ENCODE data around the gene PCMTD2.

PCMTD2 gene

DNA sequence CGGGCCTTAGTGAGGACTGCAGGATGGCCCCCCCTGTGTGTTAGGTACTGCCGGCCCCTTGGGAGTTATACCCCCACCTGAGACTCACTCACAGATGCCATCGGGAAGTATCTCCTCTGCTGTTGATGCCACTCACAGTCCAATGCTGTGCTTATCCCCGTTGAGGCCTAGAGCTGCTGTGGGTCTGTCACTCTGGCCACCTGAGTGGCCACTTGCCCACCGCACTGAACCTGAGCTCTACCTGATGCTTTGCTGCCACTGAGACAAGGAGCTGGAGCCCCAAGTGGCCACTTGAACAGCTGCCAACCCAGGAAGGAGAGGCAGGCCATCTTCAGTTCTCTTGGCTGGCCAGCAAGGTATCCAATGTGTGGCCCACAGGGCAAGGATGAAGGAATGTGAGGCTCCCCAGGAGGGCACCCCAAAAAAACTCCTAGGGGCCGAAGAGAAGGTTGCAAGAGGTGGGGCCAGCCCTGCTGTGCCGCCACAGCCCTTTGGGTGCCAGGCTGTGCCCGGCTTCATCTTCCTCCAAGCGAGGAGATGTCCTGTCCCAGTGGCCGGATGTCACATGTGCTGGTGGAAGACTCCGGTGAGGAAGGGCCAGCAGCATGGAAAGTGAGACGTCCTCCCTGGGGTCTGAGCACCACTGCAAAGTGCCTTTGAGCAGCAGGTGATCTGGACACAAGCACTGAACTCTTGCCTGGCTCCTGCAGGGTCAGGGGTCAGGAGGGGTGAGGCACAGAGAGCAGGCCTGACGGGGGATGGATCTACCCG lies 29.5 kb upstream of the PCMTD2 start:
- TF ChIP-seq TAF1 (IDR thresholded peaks at IDR 0.05; ENCODE audit: borderline replicate concordance, insufficient read depth, low read length) (no peak), POLR2AphosphoS5 (IDR thresholded peaks at IDR 0.05; ENCODE audit: low read depth, low read length) (no peak), FOXP2 (optimal IDR thresholded peaks at IDR 0.05; ENCODE audit: borderline replicate concordance, extremely low read depth, extremely low read length, insufficient read depth) (no peak), SIN3A (IDR thresholded peaks at IDR 0.05; ENCODE audit: borderline replicate concordance, insufficient read depth, low read length) (no peak)
- TF ChIP-seq, protein P1, sequence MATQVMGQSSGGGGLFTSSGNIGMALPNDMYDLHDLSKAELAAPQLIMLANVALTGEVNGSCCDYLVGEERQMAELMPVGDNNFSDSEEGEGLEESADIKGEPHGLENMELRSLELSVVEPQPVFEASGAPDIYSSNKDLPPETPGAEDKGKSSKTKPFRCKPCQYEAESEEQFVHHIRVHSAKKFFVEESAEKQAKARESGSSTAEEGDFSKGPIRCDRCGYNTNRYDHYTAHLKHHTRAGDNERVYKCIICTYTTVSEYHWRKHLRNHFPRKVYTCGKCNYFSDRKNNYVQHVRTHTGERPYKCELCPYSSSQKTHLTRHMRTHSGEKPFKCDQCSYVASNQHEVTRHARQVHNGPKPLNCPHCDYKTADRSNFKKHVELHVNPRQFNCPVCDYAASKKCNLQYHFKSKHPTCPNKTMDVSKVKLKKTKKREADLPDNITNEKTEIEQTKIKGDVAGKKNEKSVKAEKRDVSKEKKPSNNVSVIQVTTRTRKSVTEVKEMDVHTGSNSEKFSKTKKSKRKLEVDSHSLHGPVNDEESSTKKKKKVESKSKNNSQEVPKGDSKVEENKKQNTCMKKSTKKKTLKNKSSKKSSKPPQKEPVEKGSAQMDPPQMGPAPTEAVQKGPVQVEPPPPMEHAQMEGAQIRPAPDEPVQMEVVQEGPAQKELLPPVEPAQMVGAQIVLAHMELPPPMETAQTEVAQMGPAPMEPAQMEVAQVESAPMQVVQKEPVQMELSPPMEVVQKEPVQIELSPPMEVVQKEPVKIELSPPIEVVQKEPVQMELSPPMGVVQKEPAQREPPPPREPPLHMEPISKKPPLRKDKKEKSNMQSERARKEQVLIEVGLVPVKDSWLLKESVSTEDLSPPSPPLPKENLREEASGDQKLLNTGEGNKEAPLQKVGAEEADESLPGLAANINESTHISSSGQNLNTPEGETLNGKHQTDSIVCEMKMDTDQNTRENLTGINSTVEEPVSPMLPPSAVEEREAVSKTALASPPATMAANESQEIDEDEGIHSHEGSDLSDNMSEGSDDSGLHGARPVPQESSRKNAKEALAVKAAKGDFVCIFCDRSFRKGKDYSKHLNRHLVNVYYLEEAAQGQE (IDR thresholded peaks at IDR 0.05; ENCODE audit: insufficient read depth in 1 of 2, low read depth in 2 of 2, low read length in 2 of 2), result no peak

GRCh38 chr20:64226686-64227580 lies 28.6 kb upstream of the PCMTD2 start:
- TF ChIP-seq SIN3A (IDR thresholded peaks at IDR 0.05; ENCODE audit: borderline replicate concordance, insufficient read depth, low read length), result no peak
- TF ChIP-seq, protein P1 (IDR thresholded peaks at IDR 0.05; ENCODE audit: insufficient read depth in 1 of 2, low read depth in 2 of 2, low read length in 2 of 2), result no peak
- TF ChIP-seq FOXP2 (optimal IDR thresholded peaks at IDR 0.05; ENCODE audit: borderline replicate concordance, extremely low read depth, extremely low read length, insufficient read depth), result no peak
- TF ChIP-seq POLR2AphosphoS5 (IDR thresholded peaks at IDR 0.05; ENCODE audit: low read depth, low read length), result no peak
- no peak for TF ChIP-seq TAF1 (IDR thresholded peaks at IDR 0.05; ENCODE audit: borderline replicate concordance, insufficient read depth, low read length)

- TF ChIP-seq SIN3A (IDR thresholded peaks at IDR 0.05; ENCODE audit: borderline replicate concordance, insufficient read depth, low read length) (no peak), FOXP2 (optimal IDR thresholded peaks at IDR 0.05; ENCODE audit: borderline replicate concordance, extremely low read depth, extremely low read length, insufficient read depth) (no peak), POLR2AphosphoS5 (IDR thresholded peaks at IDR 0.05; ENCODE audit: low read depth, low read length) (no peak), TAF1 (IDR thresholded peaks at IDR 0.05; ENCODE audit: borderline replicate concordance, insufficient read depth, low read length) (no peak)
- TF ChIP-seq, protein P1 (IDR thresholded peaks at IDR 0.05; ENCODE audit: insufficient read depth in 1 of 2, low read depth in 2 of 2, low read length in 2 of 2), result no peak
These were observed 27.4 kb upstream of the PCMTD2 start for GRCh38 chr20:64228086-64228653.

- no peak for TF ChIP-seq POLR2AphosphoS5 (IDR thresholded peaks at IDR 0.05; ENCODE audit: low read depth, low read length)
- TF ChIP-seq SIN3A (IDR thresholded peaks at IDR 0.05; ENCODE audit: borderline replicate concordance, insufficient read depth, low read length), result no peak
- no peak for TF ChIP-seq FOXP2 (optimal IDR thresholded peaks at IDR 0.05; ENCODE audit: borderline replicate concordance, extremely low read depth, extremely low read length, insufficient read depth)
- TF ChIP-seq, protein P1 (IDR thresholded peaks at IDR 0.05; ENCODE audit: insufficient read depth in 1 of 2, low read depth in 2 of 2, low read length in 2 of 2), result no peak
- no peak for TF ChIP-seq TAF1 (IDR thresholded peaks at IDR 0.05; ENCODE audit: borderline replicate concordance, insufficient read depth, low read length)
These were observed 26.6 kb upstream of the PCMTD2 start for GRCh38 chr20:64228751-64229506.

Measured in PFSK-1 (cell line).